GM19035 (cell line): ENCODE data around the gene CBX5.
"Not testable (repeated sequence)": the region's sequence is repeated elsewhere in the genome, so short reads cannot be mapped to it uniquely, and the experiment has no call there.

Experiments used
- ATAC-seq: cut with Tn5 transposase; IDR thresholded peaks from one replicate; pipeline ENCODE4 v1.9.1; 2021; ENCODE audit not compliant: unreplicated experiment

Gene CBX5

DNA sequence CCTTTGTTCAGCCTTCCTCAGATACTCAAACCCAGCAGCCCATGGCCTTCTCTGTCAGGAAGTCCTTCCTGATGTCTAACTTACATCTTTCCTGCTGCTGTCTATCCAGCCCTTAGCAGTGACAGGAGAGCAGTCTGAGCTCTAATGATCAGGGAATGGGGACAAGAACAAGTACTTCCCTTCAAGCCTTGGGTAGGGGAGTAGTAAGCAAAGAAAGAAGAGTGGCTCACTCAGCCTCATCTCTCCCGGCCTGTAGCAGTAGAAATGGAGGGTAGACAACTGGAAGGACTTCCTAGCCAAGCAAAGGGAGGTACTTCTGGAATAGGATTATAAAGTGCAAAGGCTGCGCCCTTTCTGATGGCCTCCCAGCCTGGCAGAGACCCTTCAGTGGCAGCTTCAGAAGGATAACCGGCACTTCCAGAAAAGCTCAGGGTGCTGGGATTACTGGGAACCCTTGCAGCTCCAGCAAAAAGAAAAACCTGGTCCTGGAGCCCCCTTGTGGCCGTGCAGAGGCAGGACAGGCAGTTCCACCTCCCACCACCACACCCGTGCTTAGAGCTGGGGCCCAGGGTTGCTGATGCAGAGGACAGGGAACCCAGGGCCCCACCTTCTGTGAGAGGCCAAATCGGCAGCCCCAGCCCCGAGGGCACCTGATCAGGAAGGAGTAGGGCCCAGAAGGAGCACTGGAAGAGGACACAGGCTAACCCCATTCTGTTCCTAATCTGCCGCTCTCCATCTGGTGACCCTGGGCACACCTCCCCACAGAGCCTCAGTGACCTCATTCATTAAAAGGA is 78.7 kb downstream of the CBX5 start:
- ATAC-seq: peak; percentile 47

DNA sequence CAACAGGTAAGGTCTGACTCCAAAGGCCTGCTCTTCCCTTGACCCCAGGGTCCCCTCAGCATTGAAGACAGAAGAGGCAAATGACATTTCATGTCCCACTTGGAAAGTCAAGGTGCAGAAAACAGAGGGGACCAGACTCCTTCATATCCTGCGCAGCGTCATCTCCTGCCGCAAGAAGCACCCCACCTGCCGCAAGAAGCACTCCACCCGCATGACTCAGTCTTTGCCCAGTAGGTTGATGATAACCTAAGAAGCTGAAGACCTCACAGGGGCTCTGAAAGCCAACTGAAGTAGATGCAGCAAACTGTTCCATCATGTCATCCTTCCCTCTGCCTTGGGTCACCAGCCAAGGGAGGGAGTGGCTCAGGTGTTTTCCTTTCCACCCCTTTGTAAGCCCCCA is 79.5 kb downstream of the CBX5 start:
- ATAC-seq: no peak

- ATAC-seq: no peak
These were observed 80.0 kb downstream of the CBX5 start for GRCh38 chr12:54199917-54200316.

- ATAC-seq: no peak
These were observed 80.9 kb downstream of the CBX5 start for GRCh38 chr12:54199034-54199433.

DNA sequence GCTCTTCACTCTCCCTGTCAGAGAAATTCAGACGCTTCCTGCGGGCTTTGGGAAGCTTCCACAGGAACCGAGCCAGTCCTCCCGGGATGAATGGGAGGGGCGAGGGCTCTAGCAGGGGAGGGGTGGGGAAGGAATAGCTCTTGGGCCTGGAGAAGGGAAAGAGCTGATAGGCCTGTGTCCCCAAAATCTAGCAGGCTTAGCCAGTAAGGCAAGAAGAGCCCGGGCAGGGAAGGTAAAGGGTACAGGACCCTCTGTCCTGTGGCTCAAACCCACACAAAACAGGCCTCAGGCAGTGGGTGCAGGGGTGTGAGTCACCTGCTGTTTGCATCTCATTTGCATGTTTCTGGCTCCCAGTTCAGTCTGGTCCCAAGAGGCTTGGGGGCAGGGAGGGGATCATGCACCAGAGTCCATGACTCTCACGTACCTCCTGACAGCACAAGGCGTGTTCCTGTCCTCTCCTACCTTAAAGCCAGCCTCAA is 82.5 kb downstream of the CBX5 start:
- ATAC-seq: peak; percentile 56

- no peak for ATAC-seq
These were observed 82.9 kb downstream of the CBX5 start for GRCh38 chr12:54197010-54197409.

- ATAC-seq: no peak
These were observed 83.5 kb downstream of the CBX5 start for GRCh38 chr12:54196396-54196795.

- no peak for ATAC-seq
These were observed 84.1 kb downstream of the CBX5 start for GRCh38 chr12:54195737-54196347.

- ATAC-seq: no peak
These were observed 84.7 kb downstream of the CBX5 start for GRCh38 chr12:54195080-54195736.

- ATAC-seq: not testable (repeated sequence)
These were observed 85.3 kb downstream of the CBX5 start for GRCh38 chr12:54194611-54195010.

GRCh38 chr12:54193434-54193833 is 86.5 kb downstream of the CBX5 start:
- ATAC-seq: no peak

GRCh38 chr12:54191550-54192022 is 88.3 kb downstream of the CBX5 start:
- no peak for ATAC-seq

GRCh38 chr12:54191126-54191525 is 88.8 kb downstream of the CBX5 start:
- ATAC-seq: no peak

DNA sequence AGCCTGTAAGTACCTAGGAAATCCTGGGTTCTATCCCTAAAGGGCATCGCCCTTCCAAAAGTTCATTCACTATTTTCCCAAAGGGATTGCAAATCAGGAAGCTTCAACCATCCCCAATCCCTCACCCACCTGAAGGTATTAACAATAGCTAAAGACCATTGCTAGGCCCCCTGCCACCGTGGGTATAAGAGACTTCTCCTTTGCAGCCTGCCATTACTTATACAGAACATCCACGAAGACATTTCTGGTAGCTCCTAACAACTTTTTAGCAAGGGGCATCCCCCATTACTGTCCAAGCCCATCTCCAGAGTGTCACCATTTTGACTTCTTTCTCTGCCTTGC is 90.8 kb downstream of the CBX5 start:
- no peak for ATAC-seq

DNA sequence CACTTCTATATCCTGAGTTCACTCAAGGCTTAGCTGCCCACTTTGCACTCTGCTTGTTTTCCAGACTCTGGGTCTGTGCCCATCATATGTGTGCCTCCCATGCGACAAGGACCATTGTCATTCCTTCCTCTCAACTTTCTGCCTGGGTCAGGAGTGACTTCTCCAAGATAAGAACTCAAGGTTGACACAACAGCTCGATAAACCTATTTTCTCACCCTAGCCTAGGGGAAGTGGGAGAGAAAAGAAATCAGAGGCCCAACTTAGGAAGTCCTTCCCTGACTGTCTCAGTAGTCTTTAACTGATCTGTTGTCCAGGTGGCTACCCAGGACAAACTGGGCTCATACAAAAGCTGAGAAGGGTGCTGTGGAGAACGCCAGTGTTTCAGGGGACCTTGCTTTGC is 92.8 kb downstream of the CBX5 start:
- ATAC-seq: no peak

DNA sequence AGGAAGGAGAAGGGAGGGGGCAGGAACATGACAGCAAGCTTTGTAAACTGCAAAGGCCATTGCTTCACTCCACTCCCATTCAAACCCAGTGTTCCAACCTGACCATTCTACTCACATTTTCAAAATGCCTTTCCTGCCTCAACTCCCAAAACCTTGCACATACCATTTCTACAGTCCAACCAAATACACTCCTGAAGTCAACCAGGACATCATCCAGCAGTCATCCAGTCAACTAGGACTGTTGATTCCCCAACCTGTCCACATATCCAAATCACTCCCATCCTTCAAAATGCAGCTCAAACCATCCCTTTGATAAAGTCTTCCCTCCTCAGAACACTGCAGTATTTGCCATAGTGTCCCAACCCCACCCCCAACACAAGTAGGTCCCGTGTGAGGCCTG is 94.0 kb downstream of the CBX5 start:
- ATAC-seq: no peak

GRCh38 chr12:54185297-54185696 is 94.6 kb downstream of the CBX5 start:
- not testable (repeated sequence) for ATAC-seq

DNA sequence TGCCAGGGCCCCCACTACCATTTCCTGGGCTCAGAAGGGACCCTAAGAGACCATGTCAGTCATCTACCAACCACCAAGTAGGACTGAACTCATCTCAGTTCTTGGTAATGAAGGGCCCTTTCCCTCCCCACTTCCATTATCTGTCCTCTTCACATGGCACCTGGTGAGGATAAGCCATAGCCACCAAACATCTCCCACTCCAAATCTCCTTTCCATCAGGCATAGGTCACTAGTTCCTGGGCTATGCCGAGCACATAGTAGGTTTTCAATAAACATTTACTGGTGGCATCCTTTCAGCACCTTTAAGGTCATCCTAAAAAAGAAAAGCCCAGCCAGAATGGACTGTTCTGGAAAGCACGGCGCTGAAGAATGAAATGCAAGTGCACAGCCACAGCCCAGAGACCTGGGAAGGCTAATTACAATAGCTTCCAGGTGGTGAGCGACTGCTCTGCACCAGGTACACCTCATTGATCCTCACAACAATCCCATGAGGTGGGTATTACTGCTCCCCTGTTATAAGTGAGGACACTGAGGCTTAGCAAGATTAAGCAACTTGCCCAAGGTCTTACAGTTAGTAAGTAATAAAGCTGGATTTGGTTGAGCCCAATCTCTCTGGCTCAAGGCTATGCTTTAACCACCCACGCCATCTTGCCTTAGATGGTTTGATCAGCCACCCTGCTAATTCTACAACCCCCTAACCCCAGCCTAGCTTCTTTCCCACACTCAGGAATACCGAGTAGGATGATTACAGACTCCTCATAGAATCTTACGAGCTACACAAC is 95.7 kb downstream of the CBX5 start:
- no peak for ATAC-seq

- no peak for ATAC-seq
These were observed 96.9 kb downstream of the CBX5 start for GRCh38 chr12:54182981-54183380.

GRCh38 chr12:54182086-54182485 is 97.8 kb downstream of the CBX5 start:
- ATAC-seq: no peak
